ENCODE measurements around the gene MASP1.

The MASP1 gene

DNA sequence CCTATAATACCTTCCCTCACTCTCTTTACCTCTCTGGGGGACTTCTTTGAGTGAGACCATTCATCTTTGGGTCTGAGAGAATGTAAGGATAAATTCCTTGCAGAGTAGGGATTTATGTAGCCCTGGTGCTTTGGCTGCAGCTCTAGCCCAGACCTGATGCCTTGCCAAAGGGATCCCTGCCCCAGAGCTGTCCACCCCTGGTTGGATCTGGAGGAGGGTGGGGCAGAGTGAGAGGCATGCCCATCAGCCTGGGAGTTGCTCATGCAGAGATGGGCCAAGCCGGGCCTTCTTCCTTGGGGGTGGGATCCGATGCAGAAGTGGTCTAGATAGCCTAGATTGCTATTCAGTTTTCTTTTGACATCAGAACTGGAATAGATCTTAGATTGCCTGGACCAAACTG, 62.8 kb downstream of the MASP1 start:
- TF ChIP-seq, protein P1, sequence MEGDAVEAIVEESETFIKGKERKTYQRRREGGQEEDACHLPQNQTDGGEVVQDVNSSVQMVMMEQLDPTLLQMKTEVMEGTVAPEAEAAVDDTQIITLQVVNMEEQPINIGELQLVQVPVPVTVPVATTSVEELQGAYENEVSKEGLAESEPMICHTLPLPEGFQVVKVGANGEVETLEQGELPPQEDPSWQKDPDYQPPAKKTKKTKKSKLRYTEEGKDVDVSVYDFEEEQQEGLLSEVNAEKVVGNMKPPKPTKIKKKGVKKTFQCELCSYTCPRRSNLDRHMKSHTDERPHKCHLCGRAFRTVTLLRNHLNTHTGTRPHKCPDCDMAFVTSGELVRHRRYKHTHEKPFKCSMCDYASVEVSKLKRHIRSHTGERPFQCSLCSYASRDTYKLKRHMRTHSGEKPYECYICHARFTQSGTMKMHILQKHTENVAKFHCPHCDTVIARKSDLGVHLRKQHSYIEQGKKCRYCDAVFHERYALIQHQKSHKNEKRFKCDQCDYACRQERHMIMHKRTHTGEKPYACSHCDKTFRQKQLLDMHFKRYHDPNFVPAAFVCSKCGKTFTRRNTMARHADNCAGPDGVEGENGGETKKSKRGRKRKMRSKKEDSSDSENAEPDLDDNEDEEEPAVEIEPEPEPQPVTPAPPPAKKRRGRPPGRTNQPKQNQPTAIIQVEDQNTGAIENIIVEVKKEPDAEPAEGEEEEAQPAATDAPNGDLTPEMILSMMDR (IDR thresholded peaks at IDR 0.05; ENCODE audit: borderline replicate concordance, insufficient read depth, low read depth, low read length): no peak
- H3K4me3 ChIP-seq (ENCODE audit: low read depth, low read length): no peak overlapping the region

DNA sequence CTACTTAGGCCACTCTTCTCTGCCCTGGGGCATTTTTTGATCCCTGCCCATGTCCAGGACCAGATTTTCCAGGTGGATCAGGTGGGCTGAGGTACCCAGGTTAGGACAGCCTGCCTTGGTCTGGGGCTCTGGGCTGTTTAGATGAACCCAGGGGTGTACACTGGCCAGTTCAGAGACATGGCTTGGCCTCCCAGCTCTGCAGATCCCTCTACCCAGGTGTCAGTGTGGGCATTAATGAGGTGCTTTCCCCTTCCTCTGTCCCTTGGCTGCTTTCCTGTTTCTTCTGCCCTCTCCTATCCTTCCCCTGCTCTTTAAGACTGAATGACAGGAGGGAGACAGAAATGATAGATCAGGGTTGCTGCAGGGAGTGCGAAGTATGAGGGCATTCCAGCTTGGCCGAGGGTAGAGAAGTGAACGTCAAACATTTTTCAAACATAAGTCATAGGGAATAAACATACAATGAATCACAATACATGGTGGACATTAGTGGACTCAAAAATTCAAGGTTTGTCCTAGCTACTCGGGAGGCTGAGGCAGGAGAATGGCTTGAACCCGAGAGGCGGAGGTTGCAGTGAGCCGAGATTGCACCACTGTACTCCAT, 63.8 kb downstream of the MASP1 start:
- TF ChIP-seq, protein P1 (IDR thresholded peaks at IDR 0.05; ENCODE audit: borderline replicate concordance, insufficient read depth, low read depth, low read length): no peak
- no peak overlapping the region for H3K4me3 ChIP-seq (ENCODE audit: low read depth, low read length)

DNA sequence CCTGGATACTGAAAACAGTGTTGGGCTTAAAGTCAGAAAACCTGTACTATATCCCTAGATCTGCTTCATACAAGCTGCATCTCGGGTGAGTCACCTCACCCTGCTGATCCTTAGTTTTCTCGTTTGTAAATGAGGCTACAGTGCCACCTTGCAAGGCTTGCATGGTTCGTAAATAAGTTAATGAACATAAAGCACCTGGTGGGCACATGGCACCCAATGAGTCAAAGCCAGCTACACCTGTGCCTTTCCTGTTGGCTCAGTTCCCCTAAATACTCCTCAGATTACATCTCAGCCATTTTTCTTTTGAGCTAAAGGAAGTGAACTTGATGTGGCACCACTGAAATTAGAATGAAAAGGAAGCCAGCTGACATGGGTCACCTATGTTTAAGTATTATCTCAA, 67.7 kb downstream of the MASP1 start:
- H3K4me3 ChIP-seq (ENCODE audit: low read depth, low read length): no peak overlapping the region
- TF ChIP-seq, protein P1 (IDR thresholded peaks at IDR 0.05; ENCODE audit: borderline replicate concordance, insufficient read depth, low read depth, low read length): no peak

DNA sequence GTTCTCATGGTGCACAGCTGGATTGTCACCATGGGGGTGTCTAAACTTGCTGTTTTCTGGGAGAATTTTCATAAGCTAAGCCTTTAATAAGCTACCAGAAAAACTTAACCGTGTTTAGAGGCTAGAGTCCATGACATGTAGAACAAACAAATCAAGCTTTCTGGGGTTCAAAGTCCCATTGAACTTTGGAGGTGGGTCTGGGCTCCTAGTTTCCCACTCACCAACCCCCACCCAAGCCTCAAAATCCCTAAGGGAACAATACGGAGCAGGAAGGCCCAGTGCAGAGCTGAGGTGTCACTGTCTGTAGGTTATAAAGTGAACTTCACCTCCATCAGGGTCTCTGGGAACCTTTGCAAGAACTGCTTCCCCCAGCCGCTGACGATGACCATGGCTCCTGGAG, 68.7 kb downstream of the MASP1 start:
- TF ChIP-seq, protein P1 (IDR thresholded peaks at IDR 0.05; ENCODE audit: borderline replicate concordance, insufficient read depth, low read depth, low read length): no peak
- no peak overlapping the region for H3K4me3 ChIP-seq (ENCODE audit: low read depth, low read length)

DNA sequence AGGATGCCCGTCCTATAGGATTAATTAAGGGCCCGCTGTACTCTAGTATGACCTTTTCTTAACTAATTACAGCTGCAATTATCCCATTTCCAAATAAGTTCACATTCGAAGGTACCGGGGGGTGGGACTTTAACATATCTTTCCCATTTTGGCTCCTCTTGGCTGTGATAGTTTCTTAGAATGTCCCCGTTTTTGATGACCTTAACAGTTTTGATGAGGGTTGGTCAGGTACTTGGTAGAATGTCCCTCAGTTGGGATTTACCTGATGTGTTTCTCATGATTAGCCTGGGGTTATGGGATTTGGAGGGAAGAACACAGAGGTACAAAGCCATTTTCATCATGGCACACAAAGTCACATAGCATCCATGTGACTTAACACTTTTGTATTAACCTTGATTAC, 76.1 kb downstream of the MASP1 start:
- TF ChIP-seq, protein P1 (IDR thresholded peaks at IDR 0.05; ENCODE audit: borderline replicate concordance, insufficient read depth, low read depth, low read length): no peak

DNA sequence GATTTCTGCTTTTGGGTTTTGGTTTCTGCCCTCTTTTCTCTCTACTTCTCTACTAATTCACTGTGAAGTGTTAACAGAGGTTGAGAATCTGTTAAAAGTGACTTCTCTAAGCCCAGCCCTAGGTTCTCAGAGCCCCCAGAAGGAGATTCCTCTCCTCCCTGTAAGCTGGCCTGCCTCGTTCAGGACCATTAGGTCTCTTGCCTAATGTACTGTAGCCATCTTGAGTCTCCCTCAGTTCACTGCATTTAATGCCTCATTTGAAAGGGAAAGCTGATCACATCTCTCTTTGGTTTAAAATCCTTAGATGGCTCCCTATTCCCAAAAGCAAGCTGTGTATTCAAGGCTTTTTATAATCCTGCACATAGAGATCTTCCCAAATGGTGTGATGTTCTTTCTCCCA, 77.9 kb downstream of the MASP1 start:
- no peak overlapping the region for H3K4me3 ChIP-seq (ENCODE audit: low read depth, low read length)
- TF ChIP-seq, protein P1 (IDR thresholded peaks at IDR 0.05; ENCODE audit: borderline replicate concordance, insufficient read depth, low read depth, low read length): no peak

More for the DNA sequence above, 76.1 kb downstream of the MASP1 start:
- no peak overlapping the region for H3K4me3 ChIP-seq (ENCODE audit: low read depth, low read length)

DNA sequence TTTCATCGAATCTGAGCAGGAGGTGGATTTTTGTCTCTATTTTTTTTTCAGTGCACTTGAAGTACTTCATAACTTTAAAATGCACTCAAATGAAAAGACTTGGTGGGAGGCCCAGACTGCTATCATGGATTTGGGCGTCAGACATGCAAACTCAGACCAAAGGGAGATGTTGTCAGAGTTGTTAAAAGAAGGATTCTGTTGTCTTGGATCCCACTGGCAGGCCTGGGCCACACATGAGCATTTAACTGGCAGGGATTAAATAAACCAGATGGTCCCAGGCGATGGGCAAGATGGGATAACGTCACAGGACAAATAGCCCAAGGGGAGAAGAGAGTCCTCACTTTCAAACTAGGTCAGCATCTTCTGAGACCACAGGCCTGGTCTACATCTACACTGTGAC, 78.8 kb downstream of the MASP1 start:
- H3K4me3 ChIP-seq (ENCODE audit: low read depth, low read length): no peak overlapping the region
- TF ChIP-seq, protein P1 (IDR thresholded peaks at IDR 0.05; ENCODE audit: borderline replicate concordance, insufficient read depth, low read depth, low read length): no peak

All from GM12875 (cell line).